Suprapubic skin (tissue), 4 donors: ENCODE data around the gene ERCC4.

Source experiments
- CTCF ChIP-seq, 2 donors: fragments of 200-600 bp in 1 of 2; fragments of 450-650 bp in 1 of 2; sonication (generic) in 1 of 2; IDR thresholded peaks; one replicate each; pipeline ENCODE4 v1.5.1; 2016 to 2019; ENCODE audit warnings: antibody characterized with exemption in 2 of 2, mild to moderate bottlenecking in 1 of 2, moderate library complexity in 1 of 2
- EP300 ChIP-seq: sonication (generic); formaldehyde crosslinking; IDR thresholded peaks from one replicate; pipeline ENCODE4 v1.6.1; 2017; ENCODE audit warnings: antibody characterized with exemption
- POLR2A ChIP-seq, 2 donors: fragments of 450-650 bp; IDR thresholded peaks; one replicate each; pipeline ENCODE4 v1.6.1; 2017; ENCODE audit warnings: antibody characterized with exemption in 2 of 2, mild to moderate bottlenecking in 2 of 2, moderate library complexity in 2 of 2
- POLR2AphosphoS5 ChIP-seq, 3 donors: sonication (generic); formaldehyde crosslinking; IDR thresholded peaks; one replicate each; pipeline ENCODE4 v1.6.1; 2017; ENCODE audit warnings: antibody characterized with exemption in 3 of 3

- TF ChIP-seq EP300 (no peak), CTCF (IDR thresholded peaks at IDR 0.05) (no peak), POLR2A (IDR thresholded peaks at IDR 0.05) (no peak), POLR2AphosphoS5 (IDR thresholded peaks at IDR 0.05) (no peak)
Measured at GRCh38 chr16:13992976-13993375, 73.0 kb downstream of the ERCC4 start.
